ENCODE measurements around the gene MSN. TPM values are rescaled to one million over a fixed set of nuclear protein-coding genes. Genes with fewer than 3 reads are reported as not detected.

MSN gene
- polyA plus RNA-seq, 12 donors: 107 to 195 (median 124) TPM

GRCh38 chrX:65772842-65773241 lies 105.4 kb downstream of the MSN start:
- DNase-seq: no peak

- no peak for DNase-seq
Observed at GRCh38 chrX:65781845-65782244, 114.4 kb downstream of the MSN start.

- DNase-seq: no peak
Observed at GRCh38 chrX:65783746-65784145, 116.3 kb downstream of the MSN start.

Other genes with a start within 250 kb of the MSN start
- 10 to 100 TPM in 11 of 12 donors, not detected in 1; 19.6 to 33.7 (median 22.8) TPM for gene LAS1L, start 132.9 kb upstream of the MSN start, polyA plus RNA-seq (ENCODE audit: insufficient read length in 12 of 12)